Rectal smooth muscle tissue (tissue), 1 donor: Measurements from ENCODE around the gene SLC66A3.

Source experiments
- H3K27ac ChIP-seq: one replicate; pipeline ENCODE4 v1.7.0; 2013; ENCODE audit warnings: low read depth, low read length, inconsistent platforms
- H3K27me3 ChIP-seq: one replicate; pipeline ENCODE4 v1.7.0; 2013; ENCODE audit warnings: low read length; ENCODE audit not compliant: control insufficient read depth, insufficient read depth
- H3K36me3 ChIP-seq: one replicate; pipeline ENCODE4 v1.7.0; 2013; ENCODE audit warnings: low read length; ENCODE audit not compliant: control insufficient read depth, insufficient read depth
- H3K4me1 ChIP-seq: one replicate; pipeline ENCODE4 v1.7.0; 2013; ENCODE audit warnings: low read length; ENCODE audit not compliant: control insufficient read depth, insufficient read depth
- H3K4me3 ChIP-seq: one replicate; pipeline ENCODE4 v1.7.0; 2013; ENCODE audit warnings: low read length
- H3K9ac ChIP-seq: one replicate; pipeline ENCODE4 v1.7.0; 2013; ENCODE audit warnings: low read length

Gene SLC66A3

DNA sequence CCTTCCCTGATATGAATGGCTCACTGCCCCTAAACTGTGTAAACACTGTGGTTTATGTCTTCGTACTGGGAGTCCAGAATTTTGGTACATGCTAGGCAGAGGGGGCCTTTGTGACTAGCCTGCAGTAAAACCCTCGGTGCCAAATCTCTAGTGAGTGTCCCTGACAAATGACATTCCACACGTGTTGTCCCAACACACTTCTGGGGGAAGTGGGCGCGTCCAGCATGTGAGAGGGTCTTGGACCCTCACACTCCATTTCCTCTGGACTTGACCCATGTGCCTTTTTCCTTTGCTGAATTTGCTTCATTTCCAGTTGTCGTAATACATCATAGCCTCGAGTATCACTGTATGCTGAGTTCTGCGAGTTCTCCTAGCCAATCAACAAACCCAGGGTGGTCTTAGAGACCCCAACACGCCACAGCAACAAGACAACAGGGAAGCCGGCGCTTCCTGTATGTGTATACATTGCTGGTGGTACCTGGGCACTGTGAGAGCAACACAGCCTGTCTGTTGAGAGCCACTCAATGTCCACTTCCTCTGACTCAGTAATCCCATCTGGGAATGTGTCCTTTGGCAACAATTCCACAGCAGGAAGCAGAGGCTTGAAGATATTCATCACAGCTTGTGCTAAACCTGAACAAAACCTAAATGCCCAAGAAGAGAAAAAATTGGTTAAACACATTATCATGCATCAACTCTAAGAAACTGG is 26.9 kb upstream of the SLC66A3 start:
- Histone ChIP-seq H3K27me3 (no peaks in the 10 kb centered on the region), H3K4me1 (no peaks in the 10 kb centered on the region), H3K4me3 (no peak overlapping the region), H3K36me3 (no peaks in the 10 kb centered on the region), H3K9ac (no peak overlapping the region), H3K27ac (no peak overlapping the region)

GRCh38 chr2:11129598-11130449 is 25.4 kb upstream of the SLC66A3 start:
- no peak overlapping the region for H3K27ac ChIP-seq
- H3K4me1 ChIP-seq, result no peaks in the 10 kb centered on the region
- H3K4me3 ChIP-seq, result peak overlapping the region; percentile 56
- no peaks in the 10 kb centered on the region for H3K36me3 ChIP-seq
- peak overlapping the region; percentile 17 for H3K9ac ChIP-seq
- no peaks in the 10 kb centered on the region for H3K27me3 ChIP-seq

GRCh38 chr2:11131166-11131920 is 23.9 kb upstream of the SLC66A3 start:
- H3K4me1 ChIP-seq, result no peaks in the 10 kb centered on the region
- no peak overlapping the region for H3K9ac ChIP-seq
- no peak overlapping the region for H3K4me3 ChIP-seq
- H3K36me3 ChIP-seq, result no peaks in the 10 kb centered on the region
- no peak overlapping the region for H3K27ac ChIP-seq
- H3K27me3 ChIP-seq, result no peaks in the 10 kb centered on the region

DNA sequence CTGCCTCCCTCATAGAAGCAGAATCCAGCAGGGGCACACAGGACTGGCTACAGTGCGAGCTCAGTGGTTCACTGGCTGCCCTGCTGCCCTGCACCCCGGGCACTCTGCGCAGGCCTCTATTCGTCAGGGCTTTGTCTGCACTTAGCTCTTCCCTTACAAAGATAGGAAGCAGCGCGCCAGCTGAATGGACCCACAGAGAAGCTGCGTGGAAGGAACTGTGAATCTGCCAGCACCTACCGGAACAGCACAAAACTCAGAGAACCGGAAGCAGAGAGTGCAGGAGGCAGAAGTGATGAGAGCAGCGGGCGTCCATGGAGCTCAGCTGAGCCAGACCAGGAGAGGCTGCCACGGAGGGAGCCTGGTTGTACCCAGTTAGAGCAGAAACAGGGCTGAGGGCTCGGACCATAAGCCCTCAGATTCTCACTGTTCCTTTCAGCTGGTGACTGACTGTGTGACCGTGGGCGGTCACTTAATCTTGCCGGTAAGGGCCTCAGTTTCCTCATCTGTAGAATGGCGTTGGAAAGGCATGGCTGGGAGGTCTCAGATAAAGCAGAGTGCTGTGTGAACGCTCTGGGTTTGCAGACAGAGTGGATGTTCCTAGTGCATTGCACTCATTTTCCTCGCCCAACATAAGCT is 23.1 kb upstream of the SLC66A3 start:
- H3K9ac ChIP-seq, result no peak overlapping the region
- no peaks in the 10 kb centered on the region for H3K4me1 ChIP-seq

GRCh38 chr2:11133238-11133935 is 21.9 kb upstream of the SLC66A3 start:
- H3K27ac ChIP-seq, result no peak overlapping the region
- no peaks in the 10 kb centered on the region for H3K36me3 ChIP-seq
- no peaks in the 10 kb centered on the region for H3K27me3 ChIP-seq
- no peak overlapping the region for H3K9ac ChIP-seq
- peak overlapping the region; percentile 66 for H3K4me3 ChIP-seq
- H3K4me1 ChIP-seq, result no peaks in the 10 kb centered on the region

More for the DNA sequence above, 23.1 kb upstream of the SLC66A3 start:
- no peaks in the 10 kb centered on the region for H3K36me3 ChIP-seq
- no peak overlapping the region for H3K4me3 ChIP-seq
- H3K27me3 ChIP-seq, result no peaks in the 10 kb centered on the region
- no peak overlapping the region for H3K27ac ChIP-seq

DNA sequence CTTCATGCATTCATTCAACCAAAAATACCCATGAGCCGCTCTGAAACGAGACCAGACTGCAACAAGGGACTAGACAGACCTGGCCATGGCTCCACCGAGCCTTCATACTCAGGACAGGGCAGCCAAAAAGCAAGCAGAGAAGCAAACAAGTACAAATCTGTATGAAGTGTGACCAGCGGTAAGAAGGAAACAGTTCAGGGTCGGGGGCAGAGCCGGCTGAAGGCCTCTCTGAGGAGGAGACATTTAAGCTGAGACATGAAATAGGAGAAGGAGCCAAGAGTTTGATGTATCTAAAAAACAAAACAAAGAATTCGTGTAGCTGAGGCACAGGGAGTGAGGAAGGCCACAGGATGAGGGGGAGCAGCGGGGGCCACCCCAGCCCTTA is 21.3 kb upstream of the SLC66A3 start:
- Histone ChIP-seq H3K4me1 (no peaks in the 10 kb centered on the region), H3K27ac (no peak overlapping the region), H3K36me3 (no peaks in the 10 kb centered on the region), H3K4me3 (no peak overlapping the region), H3K9ac (no peak overlapping the region), H3K27me3 (no peaks in the 10 kb centered on the region)

- no peaks in the 10 kb centered on the region for H3K36me3 ChIP-seq
- no peaks in the 10 kb centered on the region for H3K27me3 ChIP-seq
- no peak overlapping the region for H3K9ac ChIP-seq
- no peak overlapping the region for H3K4me3 ChIP-seq
- no peaks in the 10 kb centered on the region for H3K4me1 ChIP-seq
- H3K27ac ChIP-seq, result no peak overlapping the region
Measured at GRCh38 chr2:11134349-11134748, 20.9 kb upstream of the SLC66A3 start.

DNA sequence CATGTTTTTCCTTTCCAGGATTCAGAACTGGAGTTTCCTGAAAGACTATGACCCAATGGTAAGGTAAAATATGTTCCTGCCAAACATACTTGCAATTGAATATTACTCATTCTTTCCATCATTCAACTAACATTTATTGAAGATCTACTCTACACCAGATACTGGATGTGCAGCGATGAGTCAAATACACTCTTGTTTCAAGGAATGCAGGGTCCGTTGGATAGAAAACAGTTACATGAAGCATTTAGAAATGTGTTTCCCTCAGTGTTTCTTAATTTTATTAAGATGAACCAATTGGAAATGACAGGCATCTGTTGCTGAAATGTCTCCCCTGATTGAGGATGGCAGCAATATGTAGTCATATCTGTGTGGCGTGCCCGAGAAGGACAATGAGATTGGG is 14.8 kb upstream of the SLC66A3 start:
- Histone ChIP-seq H3K27ac (no peak overlapping the region), H3K4me1 (no peaks in the 10 kb centered on the region), H3K36me3 (no peaks in the 10 kb centered on the region), H3K9ac (no peak overlapping the region), H3K27me3 (no peaks in the 10 kb centered on the region), H3K4me3 (no peak overlapping the region)

DNA sequence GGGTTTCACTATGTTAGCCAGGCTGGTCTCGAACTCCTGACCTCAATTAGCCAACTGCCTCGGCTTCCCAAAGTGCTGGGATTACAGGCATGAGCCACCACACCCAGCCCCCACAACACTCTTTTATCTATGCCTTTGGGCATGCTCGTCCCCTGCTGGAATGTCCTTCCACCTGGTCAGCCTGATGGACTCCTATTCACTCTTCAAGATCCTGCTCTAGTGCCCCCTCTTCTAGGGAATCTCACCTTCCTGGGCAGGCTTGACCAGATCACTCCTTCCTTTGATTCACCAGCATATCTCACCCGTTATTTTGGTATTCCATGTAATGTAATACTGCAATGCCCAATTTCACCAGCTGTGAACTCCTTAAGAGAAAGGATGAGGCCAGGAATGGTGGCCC is 13.9 kb upstream of the SLC66A3 start:
- Histone ChIP-seq H3K27ac (no peak overlapping the region), H3K27me3 (no peaks in the 10 kb centered on the region), H3K9ac (no peak overlapping the region), H3K4me1 (no peaks in the 10 kb centered on the region), H3K36me3 (no peaks in the 10 kb centered on the region), H3K4me3 (no peak overlapping the region)

- no peaks in the 10 kb centered on the region for H3K4me1 ChIP-seq
- no peak overlapping the region for H3K9ac ChIP-seq
- H3K36me3 ChIP-seq, result no peaks in the 10 kb centered on the region
- H3K27ac ChIP-seq, result no peak overlapping the region
- H3K4me3 ChIP-seq, result no peak overlapping the region
- no peaks in the 10 kb centered on the region for H3K27me3 ChIP-seq
Measured at GRCh38 chr2:11142330-11142729, 12.9 kb upstream of the SLC66A3 start.

DNA sequence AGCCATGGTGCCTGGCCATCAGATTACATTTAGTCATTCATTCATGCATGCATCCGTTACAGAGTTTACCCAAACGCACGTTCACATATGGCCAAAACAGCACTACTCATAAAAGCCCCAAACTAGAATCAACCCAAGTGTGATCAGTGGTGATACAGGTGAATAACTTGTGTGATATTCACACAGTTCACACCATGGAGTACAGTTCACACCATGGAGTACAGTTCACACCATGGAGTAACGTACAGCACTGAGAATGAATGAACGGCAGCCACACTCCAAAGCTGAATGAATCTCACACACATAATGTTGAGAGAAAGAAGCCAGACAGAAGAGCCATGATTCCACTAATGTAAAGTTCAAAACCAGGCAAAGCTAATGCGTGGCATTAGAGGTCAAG is 12.3 kb upstream of the SLC66A3 start:
- H3K4me3 ChIP-seq, result no peak overlapping the region

More for the DNA sequence above, 12.3 kb upstream of the SLC66A3 start:
- Histone ChIP-seq H3K27ac (no peak overlapping the region), H3K36me3 (no peaks in the 10 kb centered on the region), H3K27me3 (no peaks in the 10 kb centered on the region), H3K4me1 (no peaks in the 10 kb centered on the region), H3K9ac (no peak overlapping the region)
